Suprapubic skin (tissue), 4 donors: Measurements from ENCODE around the gene FYN. TPM values are rescaled to one million over a fixed set of nuclear protein-coding genes. Genes with fewer than 3 reads are reported as not detected.

Experiments
- DNase-seq, 2 donors: peaks; one replicate each; pipeline ENCODE4 v3.0.0-alpha.2; 2019; ENCODE audit warnings: low spot score in 2 of 2
- H3K27ac ChIP-seq: fragments of 200-600 bp; sonication (generic); one replicate; pipeline ENCODE4 v1.5.1; 2019
- H3K27me3 ChIP-seq: fragments of 200-600 bp; sonication (generic); one replicate; pipeline ENCODE4 v1.5.1; 2019
- H3K36me3 ChIP-seq: fragments of 200-600 bp; sonication (generic); one replicate; pipeline ENCODE4 v1.5.1; 2019
- H3K4me1 ChIP-seq: fragments of 200-600 bp; sonication (generic); one replicate; pipeline ENCODE4 v1.5.1; 2019
- H3K4me3 ChIP-seq: fragments of 200-600 bp; sonication (generic); one replicate; pipeline ENCODE4 v1.5.1; 2019; ENCODE audit warnings: mild to moderate bottlenecking
- H3K9me3 ChIP-seq: fragments of 200-600 bp; sonication (generic); one replicate; pipeline ENCODE4 v1.5.1; 2019
- EP300 ChIP-seq: sonication (generic); formaldehyde crosslinking; IDR thresholded peaks from one replicate; pipeline ENCODE4 v1.6.1; 2017; ENCODE audit warnings: antibody characterized with exemption
- POLR2A ChIP-seq, 2 donors: fragments of 450-650 bp; IDR thresholded peaks; one replicate each; pipeline ENCODE4 v1.6.1; 2017; ENCODE audit warnings: antibody characterized with exemption in 2 of 2, mild to moderate bottlenecking in 2 of 2, moderate library complexity in 2 of 2
- POLR2AphosphoS5 ChIP-seq, 3 donors: sonication (generic); formaldehyde crosslinking; IDR thresholded peaks; one replicate each; pipeline ENCODE4 v1.6.1; 2017; ENCODE audit warnings: antibody characterized with exemption in 3 of 3
- WGBS: methylation state at CpG from one replicate; pipeline ENCODE4 v1.1.5; 2018; 5-methylcytosine and 5-hydroxymethylcytosine counted together
- total RNA-seq, 4 donors: library from RNA; depleted of rRNA; stranded (reverse); fragments of >200 nt; gene quantifications; one replicate each; pipeline ENCODE4 v1.1.0, GENCODE V29; 2016
- TF ChIP-seq, protein P1 (sequence below), 2 donors: fragments of 200-600 bp in 1 of 2; fragments of 450-650 bp in 1 of 2; sonication (generic) in 1 of 2; IDR thresholded peaks; one replicate each; pipeline ENCODE4 v1.5.1; 2016 to 2019; ENCODE audit warnings: antibody characterized with exemption in 2 of 2, mild to moderate bottlenecking in 1 of 2, moderate library complexity in 1 of 2

FYN gene
- total RNA-seq, 4 donors from 2014 or later: 36.6 to 89.6 (median 67.3) TPM

DNA sequence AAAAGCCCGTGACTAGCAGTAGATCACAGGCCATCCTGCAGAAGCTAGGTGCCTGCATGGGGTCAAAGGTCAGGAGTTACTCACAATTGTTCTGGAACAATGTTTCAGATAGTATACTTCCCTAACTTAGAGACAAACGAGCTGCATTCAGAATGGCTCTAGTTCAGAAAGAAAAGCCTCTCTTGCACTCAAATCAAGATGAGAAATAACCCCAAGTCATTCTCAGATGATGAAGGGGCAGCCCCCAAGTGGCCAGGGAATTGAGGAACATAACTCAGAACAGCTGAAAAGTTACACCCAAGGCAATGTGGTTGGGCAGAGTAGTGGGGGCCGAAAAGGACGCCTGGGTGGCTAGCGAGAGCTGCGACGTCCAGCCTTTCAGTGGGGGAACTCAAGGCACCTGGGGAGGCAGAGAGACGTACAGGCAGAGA is 27.8 kb downstream of the FYN start:
- Histone ChIP-seq H3K9me3 (no peaks in the 10 kb centered on the region), H3K27ac (no peak overlapping the region), H3K27me3 (no peaks in the 10 kb centered on the region), H3K4me1 (peaks cover 41% of the 10 kb centered on the region), H3K36me3 (no peaks in the 10 kb centered on the region), H3K4me3 (no peak overlapping the region)
- TF ChIP-seq EP300 (no peak), POLR2A (IDR thresholded peaks at IDR 0.05) (no peak), POLR2AphosphoS5 (IDR thresholded peaks at IDR 0.05) (no peak)
- TF ChIP-seq, protein P1, sequence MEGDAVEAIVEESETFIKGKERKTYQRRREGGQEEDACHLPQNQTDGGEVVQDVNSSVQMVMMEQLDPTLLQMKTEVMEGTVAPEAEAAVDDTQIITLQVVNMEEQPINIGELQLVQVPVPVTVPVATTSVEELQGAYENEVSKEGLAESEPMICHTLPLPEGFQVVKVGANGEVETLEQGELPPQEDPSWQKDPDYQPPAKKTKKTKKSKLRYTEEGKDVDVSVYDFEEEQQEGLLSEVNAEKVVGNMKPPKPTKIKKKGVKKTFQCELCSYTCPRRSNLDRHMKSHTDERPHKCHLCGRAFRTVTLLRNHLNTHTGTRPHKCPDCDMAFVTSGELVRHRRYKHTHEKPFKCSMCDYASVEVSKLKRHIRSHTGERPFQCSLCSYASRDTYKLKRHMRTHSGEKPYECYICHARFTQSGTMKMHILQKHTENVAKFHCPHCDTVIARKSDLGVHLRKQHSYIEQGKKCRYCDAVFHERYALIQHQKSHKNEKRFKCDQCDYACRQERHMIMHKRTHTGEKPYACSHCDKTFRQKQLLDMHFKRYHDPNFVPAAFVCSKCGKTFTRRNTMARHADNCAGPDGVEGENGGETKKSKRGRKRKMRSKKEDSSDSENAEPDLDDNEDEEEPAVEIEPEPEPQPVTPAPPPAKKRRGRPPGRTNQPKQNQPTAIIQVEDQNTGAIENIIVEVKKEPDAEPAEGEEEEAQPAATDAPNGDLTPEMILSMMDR (IDR thresholded peaks at IDR 0.05): no peak
- 79% methylated on average over 8 of the region's 8 CpGs for WGBS
- DNase-seq: no peak

DNA sequence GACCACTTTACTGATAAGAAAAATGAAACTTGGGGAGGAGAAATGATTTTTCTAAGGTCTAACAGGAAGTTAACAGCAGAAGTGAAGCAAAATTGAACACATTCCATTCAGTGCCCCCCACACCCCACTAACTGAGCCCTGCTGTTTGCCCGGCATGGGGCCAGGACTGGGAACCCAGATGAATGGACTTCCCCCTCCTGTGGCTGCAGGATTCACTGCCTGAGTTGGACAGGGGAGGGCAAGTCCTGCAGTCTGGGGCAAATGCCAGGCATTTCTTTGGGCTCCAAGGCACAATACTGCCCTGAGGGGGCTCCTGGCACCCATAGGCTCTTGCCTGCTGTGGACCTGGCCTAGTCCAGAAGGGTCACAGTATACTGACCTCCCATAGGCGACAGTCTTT is 28.3 kb downstream of the FYN start:
- no peaks in the 10 kb centered on the region for H3K36me3 ChIP-seq
- H3K4me3 ChIP-seq: no peak overlapping the region
- 83% methylated on average over 1 of the region's 2 CpGs for WGBS
- no peak overlapping the region for H3K27ac ChIP-seq
- no peaks in the 10 kb centered on the region for H3K9me3 ChIP-seq
- peaks cover 41% of the 10 kb centered on the region for H3K4me1 ChIP-seq
- no peaks in the 10 kb centered on the region for H3K27me3 ChIP-seq
- DNase-seq: no peak
- TF ChIP-seq POLR2A (IDR thresholded peaks at IDR 0.05): no peak
- TF ChIP-seq, protein P1 (IDR thresholded peaks at IDR 0.05): no peak
- no peak for TF ChIP-seq POLR2AphosphoS5 (IDR thresholded peaks at IDR 0.05)
- no peak for TF ChIP-seq EP300

- DNase-seq: no peak
- Histone ChIP-seq H3K4me3 (no peak overlapping the region), H3K9me3 (no peaks in the 10 kb centered on the region), H3K36me3 (no peaks in the 10 kb centered on the region), H3K4me1 (peaks cover 35% of the 10 kb centered on the region), H3K27me3 (no peaks in the 10 kb centered on the region), H3K27ac (no peak overlapping the region)
- no peak for TF ChIP-seq POLR2AphosphoS5 (IDR thresholded peaks at IDR 0.05)
- 77% methylated on average over 4 of the region's 4 CpGs for WGBS
Observed at GRCh38 chr6:111844376-111844775, 28.9 kb downstream of the FYN start.

DNA sequence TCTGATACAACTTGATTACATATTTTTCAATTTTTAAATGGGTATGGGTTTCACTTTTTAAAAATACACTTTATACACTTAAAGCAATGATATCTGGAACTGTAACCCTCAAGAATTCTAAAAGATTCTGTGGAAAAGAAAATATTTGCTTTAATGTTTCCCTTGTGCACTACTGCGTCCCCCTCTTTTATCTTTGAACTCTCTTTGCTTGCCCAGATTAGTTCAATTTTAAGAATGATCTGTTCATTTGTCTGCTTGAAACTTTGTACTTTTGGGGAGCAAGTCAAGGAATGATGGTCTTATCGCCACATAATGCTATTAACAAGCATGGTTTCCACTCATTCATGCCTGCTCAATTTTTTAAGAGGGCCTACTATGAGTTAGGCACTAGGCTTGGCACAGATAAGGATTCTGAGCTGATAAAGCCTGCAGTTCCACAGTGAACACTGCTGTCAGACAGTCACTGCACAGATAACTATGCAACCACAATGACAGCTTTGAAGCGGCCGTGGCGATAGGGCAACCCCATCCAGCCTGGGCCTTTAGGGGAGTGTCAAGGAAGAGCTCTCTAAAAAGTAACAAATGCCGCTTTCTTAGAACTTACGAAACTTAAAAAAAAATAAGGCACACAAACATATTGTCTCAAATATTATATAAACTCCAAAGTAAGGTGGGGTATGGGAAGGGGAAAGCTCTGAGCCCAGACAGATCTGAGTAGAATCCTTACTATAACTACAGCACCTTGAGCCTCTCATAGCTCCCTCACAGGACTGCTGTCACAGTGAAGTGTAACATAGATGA is 29.7 kb downstream of the FYN start:
- no peak overlapping the region for H3K27ac ChIP-seq
- peaks cover 35% of the 10 kb centered on the region for H3K4me1 ChIP-seq
- TF ChIP-seq, protein P1 (IDR thresholded peaks at IDR 0.05): no peak
- DNase-seq: no peak
- no peaks in the 10 kb centered on the region for H3K36me3 ChIP-seq
- H3K4me3 ChIP-seq: no peak overlapping the region
- H3K9me3 ChIP-seq: no peaks in the 10 kb centered on the region
- H3K27me3 ChIP-seq: no peaks in the 10 kb centered on the region
- 84% methylated on average over 7 of the region's 7 CpGs for WGBS

GRCh38 chr6:111842891-111843290 is 30.4 kb downstream of the FYN start:
- H3K4me3 ChIP-seq: no peak overlapping the region
- no peak overlapping the region for H3K27ac ChIP-seq
- H3K36me3 ChIP-seq: no peaks in the 10 kb centered on the region
- no peaks in the 10 kb centered on the region for H3K9me3 ChIP-seq
- TF ChIP-seq POLR2AphosphoS5 (IDR thresholded peaks at IDR 0.05) (no peak), POLR2A (IDR thresholded peaks at IDR 0.05) (no peak), EP300 (no peak)
- TF ChIP-seq, protein P1 (IDR thresholded peaks at IDR 0.05): no peak
- no peak for DNase-seq
- WGBS: 77% methylated on average over 4 of the region's 4 CpGs
- H3K4me1 ChIP-seq: peaks cover 35% of the 10 kb centered on the region
- no peaks in the 10 kb centered on the region for H3K27me3 ChIP-seq
